ENCODE measurements around the gene PLXDC2.

- TF ChIP-seq ZBTB33 (IDR thresholded peaks at IDR 0.05; ENCODE audit: extremely low read depth, insufficient replicate concordance, low read length) (no peak), REST (IDR thresholded peaks at IDR 0.05; ENCODE audit: low read depth) (no peak), ZNF274 (IDR thresholded peaks at IDR 0.05; ENCODE audit: low read depth, low read length) (no peak), CTCF (IDR thresholded peaks at IDR 0.05 in 2 of 3, conservative IDR thresholded peaks at IDR 0.05 in 1 of 3; ENCODE audit: borderline replicate concordance in 1 of 3, insufficient read depth in 1 of 3, low read depth in 2 of 3, low read length in 2 of 3) (no peak), CEBPB (IDR thresholded peaks at IDR 0.05; ENCODE audit: low read depth) (no peak), POLR2A (IDR thresholded peaks at IDR 0.05; ENCODE audit: borderline replicate concordance, extremely low read depth, insufficient read depth, insufficient read length) (no peak), EZH2 (IDR thresholded peaks at IDR 0.05) (no peak), POLR2AphosphoS5 (IDR thresholded peaks at IDR 0.05; ENCODE audit: low read depth, low read length) (no peak), EZH2phosphoT487 (IDR thresholded peaks at IDR 0.05; ENCODE audit: borderline replicate concordance) (no peak), EGR1 (IDR thresholded peaks at IDR 0.05; ENCODE audit: low read depth) (no peak), SP1 (IDR thresholded peaks at IDR 0.05; ENCODE audit: low read depth) (no peak)
Observed at GRCh38 chr10:19895500-19895899, 79.3 kb downstream of the PLXDC2 start.

Measured in HCT116 (cell line).